ENCODE data around the gene CFAP251.

DNA sequence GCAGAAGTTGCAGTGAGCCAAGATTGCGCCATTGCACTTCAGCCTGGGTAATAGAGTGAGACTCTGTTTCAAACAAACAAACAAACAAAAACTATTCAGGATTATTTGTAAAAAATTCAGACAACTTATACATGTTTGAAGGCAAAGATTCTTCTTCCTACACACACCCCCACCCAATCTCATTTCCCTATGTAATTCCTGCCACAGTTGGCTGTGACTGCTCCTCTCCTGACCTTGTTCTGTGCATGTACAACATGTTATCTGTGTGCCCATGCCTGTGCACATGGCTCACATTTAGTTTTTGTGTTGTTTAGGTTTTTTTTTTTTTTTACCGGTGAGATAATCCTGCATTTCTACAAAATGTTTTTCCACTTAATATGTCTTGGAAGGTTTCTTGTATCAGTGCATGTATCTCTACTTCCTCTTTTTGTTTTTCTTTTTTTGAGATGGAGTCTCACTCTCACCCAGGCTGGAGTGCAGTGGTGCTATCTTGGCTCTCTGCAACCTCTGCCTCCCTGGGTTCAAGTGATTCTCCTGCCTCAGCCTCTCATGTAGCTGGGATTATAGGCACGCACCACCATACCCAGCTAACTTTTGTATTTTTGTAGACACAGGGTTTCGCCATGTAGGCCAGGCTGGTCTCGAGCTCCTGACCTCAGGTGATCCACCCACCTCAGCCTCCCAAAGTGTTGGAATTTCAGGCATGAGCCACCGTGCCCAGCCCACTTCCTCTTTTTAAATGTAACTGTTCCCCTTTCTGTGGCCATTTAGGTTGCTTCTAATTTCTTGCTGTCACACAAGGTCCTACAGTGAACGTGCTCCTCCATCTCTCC is 8.7 kb downstream of the CFAP251 start:
- TF ChIP-seq, protein P1, sequence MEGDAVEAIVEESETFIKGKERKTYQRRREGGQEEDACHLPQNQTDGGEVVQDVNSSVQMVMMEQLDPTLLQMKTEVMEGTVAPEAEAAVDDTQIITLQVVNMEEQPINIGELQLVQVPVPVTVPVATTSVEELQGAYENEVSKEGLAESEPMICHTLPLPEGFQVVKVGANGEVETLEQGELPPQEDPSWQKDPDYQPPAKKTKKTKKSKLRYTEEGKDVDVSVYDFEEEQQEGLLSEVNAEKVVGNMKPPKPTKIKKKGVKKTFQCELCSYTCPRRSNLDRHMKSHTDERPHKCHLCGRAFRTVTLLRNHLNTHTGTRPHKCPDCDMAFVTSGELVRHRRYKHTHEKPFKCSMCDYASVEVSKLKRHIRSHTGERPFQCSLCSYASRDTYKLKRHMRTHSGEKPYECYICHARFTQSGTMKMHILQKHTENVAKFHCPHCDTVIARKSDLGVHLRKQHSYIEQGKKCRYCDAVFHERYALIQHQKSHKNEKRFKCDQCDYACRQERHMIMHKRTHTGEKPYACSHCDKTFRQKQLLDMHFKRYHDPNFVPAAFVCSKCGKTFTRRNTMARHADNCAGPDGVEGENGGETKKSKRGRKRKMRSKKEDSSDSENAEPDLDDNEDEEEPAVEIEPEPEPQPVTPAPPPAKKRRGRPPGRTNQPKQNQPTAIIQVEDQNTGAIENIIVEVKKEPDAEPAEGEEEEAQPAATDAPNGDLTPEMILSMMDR (IDR thresholded peaks at IDR 0.05) = no peak
- no peak for TF ChIP-seq POLR2A (IDR thresholded peaks at IDR 0.05)
